Measurements from ENCODE around the gene SLC7A14.

Gene SLC7A14

DNA sequence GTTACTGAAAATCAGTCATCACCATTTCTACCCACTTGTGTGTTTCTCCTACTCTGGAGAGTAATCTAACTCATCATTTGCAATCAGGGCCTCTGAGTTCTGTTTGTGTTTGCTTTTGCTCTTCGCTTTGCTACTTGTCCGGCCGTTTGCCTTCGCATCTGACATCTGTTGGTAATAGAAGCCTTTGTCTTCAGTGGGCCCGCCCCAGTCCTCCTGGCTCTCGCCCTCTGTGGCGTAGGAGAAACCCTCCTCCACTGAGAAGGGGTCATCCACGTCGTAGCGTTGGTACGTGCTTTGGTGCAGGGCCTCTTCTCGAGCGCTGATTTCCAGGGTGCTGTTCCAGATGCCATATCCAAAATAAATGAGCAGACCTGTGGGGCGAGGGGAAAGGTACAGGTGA lies 118.9 kb downstream of the SLC7A14 start:
- no peak for DNase-seq

GRCh38 chr3:170465955-170466354 lies 119.9 kb downstream of the SLC7A14 start:
- DNase-seq = no peak

DNA sequence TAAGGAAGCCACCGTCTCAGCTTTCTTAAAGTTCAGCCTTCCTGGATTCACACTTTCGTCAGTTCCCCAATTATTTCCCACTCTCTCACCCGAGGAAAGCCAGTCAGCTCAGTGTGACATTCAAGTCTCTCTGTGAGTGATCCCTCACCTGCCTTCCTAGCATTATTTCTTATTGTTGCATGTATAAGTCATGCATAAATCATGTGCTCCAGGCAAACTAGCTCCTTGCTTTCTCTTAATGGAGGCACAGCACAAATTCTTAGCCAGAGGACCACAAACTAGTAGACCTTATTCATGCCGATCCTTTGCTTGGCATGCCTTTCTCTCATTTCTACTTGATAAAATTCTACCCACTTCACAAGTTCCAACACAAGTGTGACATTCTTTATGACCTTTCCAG lies 122.9 kb downstream of the SLC7A14 start:
- DNase-seq = no peak

DNA sequence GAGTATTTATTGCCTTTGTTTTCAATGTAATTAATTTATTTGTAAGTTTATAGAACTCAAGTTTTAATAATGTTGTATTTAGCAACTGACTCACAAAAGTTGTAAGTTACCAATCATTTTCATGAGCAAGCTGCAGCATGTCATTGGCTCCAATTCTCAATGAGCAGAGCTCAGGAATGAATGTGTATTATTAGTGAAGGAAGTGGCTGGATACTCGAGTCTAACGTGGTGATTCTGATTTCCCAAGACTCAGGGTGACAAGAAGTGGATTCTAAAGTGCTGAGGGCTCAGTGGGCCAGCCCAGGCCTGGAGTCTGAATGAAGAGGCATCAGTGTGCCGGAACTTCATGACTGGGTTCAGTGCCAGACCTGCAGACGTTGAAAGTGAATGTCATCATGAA lies 127.6 kb downstream of the SLC7A14 start:
- DNase-seq = no peak

- no peak for DNase-seq
These were observed 131.4 kb downstream of the SLC7A14 start for GRCh38 chr3:170454509-170454908.

DNA sequence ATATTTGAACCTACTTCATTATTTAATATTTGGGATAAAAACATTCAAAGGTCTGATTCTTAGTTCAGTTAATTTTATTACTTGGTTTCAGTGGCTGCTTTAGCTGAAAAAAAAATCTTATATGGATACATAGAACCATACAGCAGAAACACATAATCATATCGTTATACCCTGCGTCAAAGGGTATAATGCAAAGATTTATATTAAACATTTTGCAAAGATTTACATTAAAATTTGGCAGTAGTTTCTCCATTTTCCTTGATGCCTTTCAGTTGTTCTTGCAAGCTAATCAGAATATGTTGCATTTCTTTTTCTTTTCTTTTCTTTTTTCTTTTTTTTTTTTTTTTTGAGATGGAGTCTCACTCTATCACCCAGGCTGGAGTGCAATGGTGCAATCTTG lies 135.8 kb downstream of the SLC7A14 start:
- DNase-seq = no peak

DNA sequence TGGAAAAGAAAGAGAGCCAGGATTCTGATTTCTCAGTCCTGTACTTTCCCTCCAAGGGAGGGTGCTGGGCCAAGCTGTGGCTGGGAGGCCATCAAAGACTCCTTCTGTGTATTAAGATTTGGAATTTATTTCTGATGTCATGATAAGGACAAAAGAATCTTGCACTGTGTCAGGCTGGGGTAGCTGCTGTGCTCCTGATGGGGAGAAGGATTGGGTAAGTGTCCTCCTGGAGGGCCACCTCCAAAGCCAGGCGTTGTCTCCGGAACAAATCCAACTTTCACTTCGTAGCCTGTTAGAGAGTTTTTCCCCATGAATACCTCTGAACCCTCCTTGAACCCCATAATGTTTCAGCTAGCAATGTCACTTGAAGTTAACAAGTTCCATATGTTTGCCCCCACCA lies 137.3 kb downstream of the SLC7A14 start:
- DNase-seq = no peak

GRCh38 chr3:170443457-170443856 lies 142.4 kb downstream of the SLC7A14 start:
- DNase-seq = no peak

- DNase-seq = no peak
These were observed 142.9 kb downstream of the SLC7A14 start for GRCh38 chr3:170442947-170443346.

- DNase-seq = no peak
These were observed 144.5 kb downstream of the SLC7A14 start for GRCh38 chr3:170441412-170441811.

DNA sequence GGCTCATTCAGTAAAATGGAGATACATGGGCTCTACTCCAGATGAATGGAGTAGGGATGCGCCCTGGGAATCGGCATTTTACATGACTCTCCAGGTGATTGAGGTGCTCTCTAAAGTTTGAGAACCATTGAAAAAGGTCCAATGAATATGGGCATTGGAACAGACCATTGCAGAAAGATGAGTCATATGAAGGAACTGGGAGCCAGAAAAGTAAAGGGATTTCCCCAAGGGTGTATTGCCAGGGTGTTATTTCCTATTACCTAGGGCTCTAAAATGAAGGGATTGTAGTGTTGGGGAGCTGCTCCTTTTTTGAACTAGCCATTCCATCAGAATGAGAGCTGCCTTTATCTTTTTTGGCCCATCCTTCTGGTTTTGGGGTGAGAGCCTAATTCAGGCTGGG lies 145.5 kb downstream of the SLC7A14 start:
- no peak for DNase-seq

- no peak for DNase-seq
These were observed 147.0 kb downstream of the SLC7A14 start for GRCh38 chr3:170438836-170439235.

DNA sequence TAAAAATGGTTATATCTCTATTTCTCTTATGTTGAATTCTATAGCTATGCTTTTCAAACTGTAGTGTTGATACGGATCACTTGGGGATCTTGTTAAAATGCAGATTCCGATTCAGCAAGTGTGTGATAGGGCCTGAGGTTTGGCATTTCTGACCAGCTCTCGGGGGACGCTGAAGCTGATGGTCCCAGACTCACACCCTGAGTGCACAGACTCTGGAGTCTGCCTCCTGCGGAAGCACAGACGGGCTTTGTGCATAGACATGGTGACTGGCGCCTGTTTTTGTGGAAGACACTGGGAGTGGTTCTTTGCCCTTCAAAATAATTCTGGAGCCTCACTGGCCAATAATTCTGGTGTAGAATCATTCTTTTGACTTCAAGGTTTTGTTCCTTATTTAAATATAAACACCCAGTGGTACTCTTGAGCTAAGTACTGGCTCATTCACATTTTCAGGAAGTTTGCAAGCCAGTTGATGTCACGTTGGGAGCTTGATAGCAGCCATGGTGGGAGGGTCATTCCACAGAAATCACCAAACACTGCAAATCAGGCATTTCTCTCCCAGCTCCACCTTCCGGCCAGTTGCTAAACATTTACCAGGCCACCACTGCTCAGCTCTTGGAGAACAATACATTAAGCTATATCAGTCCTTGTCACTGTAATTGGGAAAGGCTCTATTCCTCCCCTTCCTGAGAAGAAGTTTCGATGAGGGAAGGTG lies 148.0 kb downstream of the SLC7A14 start:
- no peak for DNase-seq

DNA sequence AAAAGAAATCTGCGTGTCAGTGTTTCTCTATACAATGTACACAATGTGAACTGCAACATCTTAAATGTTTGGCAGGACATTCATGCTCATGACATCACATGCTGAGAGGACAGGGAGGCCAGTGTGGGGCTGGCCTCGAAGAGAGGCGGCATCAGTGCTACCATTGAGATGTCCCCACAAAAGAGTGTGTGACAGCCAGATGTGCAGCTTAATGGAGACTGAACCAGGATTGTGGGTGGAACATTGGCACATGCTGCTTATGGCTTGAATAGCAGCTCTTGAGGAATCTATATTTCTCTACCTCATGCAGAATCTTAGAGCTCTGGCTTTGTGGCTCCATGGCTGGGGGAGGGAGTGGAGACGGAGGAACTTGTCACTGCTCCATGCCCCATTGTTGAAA lies 148.7 kb downstream of the SLC7A14 start:
- no peak for DNase-seq

DNA sequence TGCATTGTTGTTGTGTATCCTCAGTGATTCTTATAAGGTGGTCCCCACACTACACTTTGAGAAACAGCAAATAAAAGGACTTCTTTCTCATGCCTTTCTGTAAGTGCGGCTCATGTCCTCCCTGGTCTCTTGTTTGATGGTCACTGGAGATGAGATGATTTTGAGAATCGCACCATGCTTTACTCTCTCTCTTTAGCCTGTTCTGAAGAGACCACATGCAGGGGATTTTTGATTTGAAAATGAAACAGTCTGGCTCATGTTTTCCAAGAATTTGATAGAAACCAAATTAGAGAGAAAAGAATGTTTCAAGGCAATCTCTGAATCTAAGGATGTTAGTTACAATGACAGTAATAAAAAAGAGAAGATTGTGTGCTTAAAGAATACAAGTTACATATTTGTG lies 149.2 kb downstream of the SLC7A14 start:
- no peak for DNase-seq

DNA sequence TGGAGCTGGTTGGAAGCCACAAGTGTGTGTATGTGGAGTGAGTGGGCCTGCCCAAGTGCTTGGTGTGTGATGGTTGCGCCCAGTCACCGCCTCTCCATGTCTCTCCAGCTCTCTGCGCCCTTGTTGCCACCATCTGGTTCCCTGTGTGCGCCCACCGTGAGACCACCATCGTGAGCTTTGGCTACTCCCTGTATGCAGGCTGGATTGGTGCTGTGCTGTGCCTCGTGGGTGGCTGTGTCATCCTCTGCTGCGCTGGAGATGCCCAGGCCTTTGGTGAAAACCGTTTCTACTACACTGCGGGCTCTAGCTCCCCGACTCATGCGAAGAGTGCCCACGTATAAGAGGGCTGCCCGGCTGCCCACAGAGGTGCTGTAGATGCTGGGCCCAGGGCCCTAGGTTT lies 153.5 kb downstream of the SLC7A14 start:
- DNase-seq = no peak

- no peak for DNase-seq
These were observed 154.8 kb downstream of the SLC7A14 start for GRCh38 chr3:170431054-170431453.

DNA sequence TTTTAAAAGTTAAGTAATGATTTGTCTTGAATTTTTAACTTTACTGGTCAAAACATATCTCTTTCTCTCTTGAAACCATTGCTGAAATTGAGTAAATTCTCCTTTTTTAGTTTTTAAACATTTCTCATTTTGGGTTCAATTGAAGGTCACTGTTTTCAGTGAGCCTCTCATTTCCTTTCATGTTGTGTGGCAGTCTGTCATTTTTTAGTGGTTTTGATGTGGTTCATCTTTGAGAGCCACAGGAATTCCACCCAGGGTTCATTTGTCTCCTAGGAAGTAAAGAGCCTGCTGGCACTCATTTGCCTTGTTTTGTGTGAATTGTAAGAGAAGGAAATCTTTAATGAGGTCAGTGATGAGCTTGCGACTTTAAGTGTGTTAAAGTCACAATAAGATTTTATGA lies 156.8 kb downstream of the SLC7A14 start:
- DNase-seq = no peak

DNA sequence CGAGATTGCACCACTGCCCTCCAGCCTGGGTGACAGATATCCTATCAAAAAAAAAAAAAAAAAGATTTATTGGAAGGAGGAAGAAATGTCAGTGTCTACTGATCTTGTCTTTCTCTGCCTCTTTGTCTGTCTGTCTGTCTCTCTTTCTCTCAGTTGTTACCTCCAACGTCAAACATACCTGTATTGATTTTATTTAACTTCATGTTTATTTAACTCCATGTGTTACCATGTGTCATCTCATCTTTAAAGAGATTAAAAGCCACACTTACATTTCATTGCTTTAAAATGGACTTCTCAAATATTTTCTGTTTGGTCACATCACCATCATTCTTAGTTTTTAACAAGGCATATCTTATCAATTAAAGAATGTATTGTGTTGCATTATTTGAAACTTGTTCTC lies 157.8 kb downstream of the SLC7A14 start:
- DNase-seq = no peak

DNA sequence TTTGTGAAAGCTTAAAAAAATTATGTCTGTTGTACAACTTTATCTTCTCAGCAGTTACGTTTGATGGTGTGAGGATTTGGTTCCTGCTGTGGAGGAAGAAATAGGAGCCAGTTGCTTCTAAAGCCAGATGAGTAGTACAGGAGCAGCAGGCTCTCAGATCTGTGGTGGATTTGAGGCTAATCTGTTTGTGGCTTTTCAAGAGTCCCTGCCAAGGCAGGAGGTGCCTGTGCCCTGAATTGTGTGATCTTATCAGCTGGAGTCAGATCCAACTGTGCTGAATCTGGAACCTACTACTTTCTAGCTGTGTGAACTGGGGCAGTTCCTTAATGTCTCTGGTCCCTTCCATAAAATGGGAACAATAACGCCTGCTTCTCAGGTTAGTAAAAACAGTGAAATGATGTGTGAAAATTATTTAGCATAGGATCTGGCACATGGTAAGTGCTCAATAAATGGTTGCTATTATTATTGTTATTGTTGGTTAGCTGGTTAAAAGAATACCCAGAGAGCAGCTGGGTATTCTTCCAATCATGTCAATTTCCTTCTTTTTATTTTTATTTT lies 159.6 kb downstream of the SLC7A14 start:
- no peak for DNase-seq

DNA sequence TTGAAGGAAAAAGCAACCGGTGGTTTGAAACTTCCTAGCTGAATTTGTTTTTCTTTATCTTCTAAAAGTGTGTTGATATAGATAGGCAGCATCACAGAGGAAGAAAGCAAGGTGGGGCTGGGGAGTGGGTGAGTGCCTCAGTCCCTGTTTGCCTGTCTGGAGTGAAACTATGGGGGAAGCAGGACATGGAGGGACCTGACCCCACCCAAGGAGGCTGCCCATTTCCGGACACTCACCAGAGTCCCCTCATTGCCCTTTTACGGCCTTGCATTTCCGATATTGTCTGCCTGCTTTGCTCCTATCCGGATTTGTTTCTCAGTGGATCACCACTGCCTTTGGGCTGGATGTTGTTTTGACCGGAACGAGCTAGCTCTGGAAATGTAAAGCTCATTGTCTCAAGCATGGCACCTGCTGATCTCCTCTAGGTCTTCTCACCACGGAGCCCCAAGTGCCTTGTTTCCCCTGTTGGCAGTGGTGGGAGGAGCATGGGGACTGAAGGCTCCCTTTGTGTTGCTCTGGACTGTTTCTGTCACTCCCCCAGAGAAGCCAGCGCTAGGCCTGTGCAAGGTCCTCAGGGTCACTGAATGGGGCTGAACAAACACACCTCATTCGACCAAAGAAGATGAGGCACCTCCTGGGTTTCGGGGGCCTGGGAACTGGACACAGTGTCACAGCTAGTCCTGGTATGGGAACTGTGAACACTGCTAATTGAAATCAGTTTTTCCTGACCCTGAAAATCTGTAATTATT lies 160.2 kb downstream of the SLC7A14 start:
- DNase-seq = no peak

- no peak for DNase-seq
These were observed 161.0 kb downstream of the SLC7A14 start for GRCh38 chr3:170424879-170425278.

- DNase-seq = no peak
These were observed 162.8 kb downstream of the SLC7A14 start for GRCh38 chr3:170423001-170423615.

GRCh38 chr3:170421758-170422157 lies 164.1 kb downstream of the SLC7A14 start:
- DNase-seq = no peak

Measured in activated naive CD4-positive, alpha-beta T cell (primary cell).